ENCODE data around the gene ARMCX1. TPM values are rescaled to one million over a fixed set of nuclear protein-coding genes. Genes with fewer than 3 reads are reported as not detected.

The ARMCX1 gene
- total RNA-seq, 1 experiment from 2014 or later: 22.4 TPM

DNA sequence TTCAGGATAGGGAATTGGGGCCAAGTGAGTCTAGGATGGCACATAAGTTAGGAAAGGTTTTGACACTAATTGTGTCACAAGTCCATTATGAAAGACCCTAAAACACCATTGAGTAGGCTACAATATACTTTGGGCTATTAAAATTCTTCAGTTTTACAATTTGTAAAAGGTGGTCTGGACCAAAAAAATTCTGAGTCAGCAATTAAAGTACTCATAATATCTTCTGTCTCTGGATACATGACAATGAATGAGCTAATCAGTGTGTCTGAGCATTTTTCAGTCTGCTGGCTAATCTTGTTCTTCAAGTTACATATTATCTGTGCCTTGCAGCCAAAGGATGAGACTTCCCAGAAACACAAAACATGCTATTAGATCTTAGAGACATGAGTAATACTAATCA, 14.3 kb downstream of the ARMCX1 start:
- no peak overlapping the region for H2AK5ac ChIP-seq (ENCODE audit: insufficient read length, low read length)
- peaks cover 14% of the 10 kb centered on the region for H3K9me3 ChIP-seq (ENCODE audit: control insufficient read depth, low read depth, low read length)
- no peak overlapping the region for H4K8ac ChIP-seq (replicated peaks; ENCODE audit: insufficient read length, low read depth, low read length)
- no peak overlapping the region for H2BK20ac ChIP-seq (ENCODE audit: low read depth, low read length, poor library complexity, severe bottlenecking)
- Mint-ChIP-seq H3K36me3 (ENCODE audit: insufficient read depth in 1 of 3, low read depth in 3 of 3) (peaks cover 0 to 4% (median under 1%) of the 10 kb centered on the region in 3 experiments; a peak in 3 of 7 replicates), H3K9me3 (peaks cover 61 to 73% of the 10 kb centered on the region in 2 experiments), H3K27ac (no peak overlapping the region), H3K4me3 (no peak overlapping the region), H3K27me3 (ENCODE audit: low read depth) (peaks cover 3% of the 10 kb centered on the region), H3K4me1 (no peaks in the 10 kb centered on the region)
- H3T11ph ChIP-seq (ENCODE audit: low read length): no peak overlapping the region
- H3K23me2 ChIP-seq (ENCODE audit: insufficient read length, low read depth, low read length, poor library complexity, severe bottlenecking): no peaks in the 10 kb centered on the region
- no peaks in the 10 kb centered on the region for H3K79me1 ChIP-seq (ENCODE audit: insufficient read depth, low read depth, low read length, poor library complexity, severe bottlenecking)
- H3K27ac ChIP-seq (ENCODE audit: insufficient read length, low read depth, low read length): no peak overlapping the region
- H3K9ac ChIP-seq (ENCODE audit: extremely low read depth, insufficient read length, low read length): no peak overlapping the region
- H3K4ac ChIP-seq (ENCODE audit: low read depth, low read length): no peak overlapping the region
- H3K18ac ChIP-seq (ENCODE audit: insufficient read length, low read depth, low read length): no peak overlapping the region
- H2BK12ac ChIP-seq (ENCODE audit: insufficient read length, low read depth, low read length): no peak overlapping the region
- TF ChIP-seq, protein P1, sequence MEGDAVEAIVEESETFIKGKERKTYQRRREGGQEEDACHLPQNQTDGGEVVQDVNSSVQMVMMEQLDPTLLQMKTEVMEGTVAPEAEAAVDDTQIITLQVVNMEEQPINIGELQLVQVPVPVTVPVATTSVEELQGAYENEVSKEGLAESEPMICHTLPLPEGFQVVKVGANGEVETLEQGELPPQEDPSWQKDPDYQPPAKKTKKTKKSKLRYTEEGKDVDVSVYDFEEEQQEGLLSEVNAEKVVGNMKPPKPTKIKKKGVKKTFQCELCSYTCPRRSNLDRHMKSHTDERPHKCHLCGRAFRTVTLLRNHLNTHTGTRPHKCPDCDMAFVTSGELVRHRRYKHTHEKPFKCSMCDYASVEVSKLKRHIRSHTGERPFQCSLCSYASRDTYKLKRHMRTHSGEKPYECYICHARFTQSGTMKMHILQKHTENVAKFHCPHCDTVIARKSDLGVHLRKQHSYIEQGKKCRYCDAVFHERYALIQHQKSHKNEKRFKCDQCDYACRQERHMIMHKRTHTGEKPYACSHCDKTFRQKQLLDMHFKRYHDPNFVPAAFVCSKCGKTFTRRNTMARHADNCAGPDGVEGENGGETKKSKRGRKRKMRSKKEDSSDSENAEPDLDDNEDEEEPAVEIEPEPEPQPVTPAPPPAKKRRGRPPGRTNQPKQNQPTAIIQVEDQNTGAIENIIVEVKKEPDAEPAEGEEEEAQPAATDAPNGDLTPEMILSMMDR (conservative IDR thresholded peaks at IDR 0.05): no peak
- no peaks in the 10 kb centered on the region for H3K4me1 ChIP-seq (ENCODE audit: insufficient read depth, low read length)
- H2AFZ ChIP-seq (ENCODE audit: low read length): no peak overlapping the region
- no peak overlapping the region for H3K56ac ChIP-seq (ENCODE audit: insufficient read length, low read depth, low read length)
- no peaks in the 10 kb centered on the region for H4K20me1 ChIP-seq (ENCODE audit: control insufficient read depth, insufficient read depth, insufficient read length)
- no peaks in the 10 kb centered on the region for H3K27me3 ChIP-seq (ENCODE audit: insufficient read depth, low read length)
- H3K79me2 ChIP-seq (ENCODE audit: insufficient read depth, low read length): no peaks in the 10 kb centered on the region
- H4K5ac ChIP-seq (ENCODE audit: insufficient read length, low read depth, low read length): no peak overlapping the region
- H2BK15ac ChIP-seq (ENCODE audit: low read depth, low read length): no peak overlapping the region
- H4K91ac ChIP-seq (ENCODE audit: insufficient read length, low read depth, low read length): no peak overlapping the region
- H3K4me2 ChIP-seq (ENCODE audit: insufficient read depth, insufficient read length, low read length): no peak overlapping the region
- H3K23ac ChIP-seq (ENCODE audit: insufficient read length, low read depth, low read length): no peak overlapping the region
- DNase-seq: no peak
- H2BK5ac ChIP-seq (ENCODE audit: insufficient read length, low read length): no peak overlapping the region
- H2BK120ac ChIP-seq (ENCODE audit: low read depth, low read length, poor library complexity, severe bottlenecking): no peak overlapping the region
- no peak overlapping the region for H3K14ac ChIP-seq (ENCODE audit: insufficient read depth, low read length)
